Fibroblast of skin of left biceps (primary cell): ENCODE data around the gene GALNT11.
"Not testable (repeated sequence)": the region's sequence is repeated elsewhere in the genome, so short reads cannot be mapped to it uniquely, and the experiment has no call there.

Experiments used
- DNase-seq, 2 experiments: peaks; one replicate each; pipeline ENCODE4 v3.0.0-alpha.2; 2013; ENCODE audit warnings: low read depth in 2 of 2

Gene GALNT11

GRCh38 chr7:152027491-152028365 lies 2.3 kb downstream of the GALNT11 start:
- DNase-seq, result not testable (repeated sequence)

GRCh38 chr7:152030059-152030458 lies 4.6 kb downstream of the GALNT11 start:
- DNase-seq, result not testable (repeated sequence)

- DNase-seq, result not testable (repeated sequence)
These were observed 5.2 kb downstream of the GALNT11 start for GRCh38 chr7:152030639-152031038.

DNA sequence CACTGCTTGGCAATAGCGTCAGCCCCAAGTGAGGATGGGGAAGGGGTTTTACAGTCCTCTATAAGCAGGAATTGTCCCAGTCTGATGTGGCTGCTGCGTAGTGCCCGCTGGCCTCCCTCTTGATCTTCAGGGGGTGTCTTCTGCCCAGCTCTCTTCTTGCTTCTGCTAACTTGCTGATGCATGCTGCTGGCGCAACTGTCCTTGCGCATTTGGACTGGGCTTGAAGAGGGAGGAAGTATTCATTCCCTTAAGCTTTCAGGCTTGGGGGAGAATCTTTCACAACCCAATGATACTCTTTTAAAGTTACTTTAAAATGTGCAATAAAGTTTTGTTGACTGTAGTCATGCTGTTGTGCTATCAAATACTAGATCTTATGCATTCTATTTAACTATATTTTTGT lies 10.3 kb downstream of the GALNT11 start:
- no peak for DNase-seq

- DNase-seq, result not testable (repeated sequence)
These were observed 12.9 kb downstream of the GALNT11 start for GRCh38 chr7:152038410-152038809.

DNA sequence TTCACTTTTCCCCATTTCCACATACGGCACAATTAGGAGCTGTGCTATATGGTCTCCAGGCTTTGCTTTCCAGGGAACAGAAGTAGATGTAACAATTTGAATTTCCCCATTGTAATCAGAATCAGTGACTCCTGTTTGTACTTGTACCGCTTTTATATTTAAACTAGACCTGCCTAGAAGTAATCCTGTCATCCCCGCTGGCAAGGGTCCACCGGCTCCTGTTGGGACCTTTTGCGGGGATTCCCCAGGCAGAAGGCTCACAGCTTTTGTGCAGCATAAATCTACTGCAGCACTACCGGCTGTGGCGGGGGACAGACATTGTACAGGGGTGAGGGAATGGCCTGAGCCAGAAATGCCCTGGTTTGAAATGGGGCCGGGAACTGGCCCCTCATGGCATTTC lies 17.6 kb downstream of the GALNT11 start:
- not testable (repeated sequence) for DNase-seq

DNA sequence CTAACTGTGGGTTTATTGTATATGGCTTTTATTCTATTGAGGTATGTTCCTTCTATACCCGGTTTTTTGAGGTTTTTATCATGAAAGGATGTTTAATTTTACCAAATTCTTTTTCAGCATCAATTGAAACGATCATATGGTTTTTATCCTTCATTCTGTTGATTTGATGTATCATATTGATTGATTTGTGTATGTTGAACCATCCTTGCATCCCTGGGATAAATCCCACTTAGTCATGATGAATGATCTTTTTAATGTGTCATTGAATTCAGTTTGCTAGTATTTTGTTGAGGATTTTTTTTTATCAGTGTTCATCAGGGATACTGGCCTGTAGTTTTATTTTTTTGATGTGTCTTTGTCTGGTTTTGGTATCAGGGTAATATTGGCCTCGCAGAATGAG lies 19.4 kb downstream of the GALNT11 start:
- DNase-seq, result not testable (repeated sequence)

GRCh38 chr7:152046531-152046930 lies 21.1 kb downstream of the GALNT11 start:
- no peak for DNase-seq

GRCh38 chr7:152048051-152048450 lies 22.6 kb downstream of the GALNT11 start:
- DNase-seq, result no peak

GRCh38 chr7:152050547-152050971 lies 25.1 kb downstream of the GALNT11 start:
- peak; percentile 8 to 9 for DNase-seq

DNA sequence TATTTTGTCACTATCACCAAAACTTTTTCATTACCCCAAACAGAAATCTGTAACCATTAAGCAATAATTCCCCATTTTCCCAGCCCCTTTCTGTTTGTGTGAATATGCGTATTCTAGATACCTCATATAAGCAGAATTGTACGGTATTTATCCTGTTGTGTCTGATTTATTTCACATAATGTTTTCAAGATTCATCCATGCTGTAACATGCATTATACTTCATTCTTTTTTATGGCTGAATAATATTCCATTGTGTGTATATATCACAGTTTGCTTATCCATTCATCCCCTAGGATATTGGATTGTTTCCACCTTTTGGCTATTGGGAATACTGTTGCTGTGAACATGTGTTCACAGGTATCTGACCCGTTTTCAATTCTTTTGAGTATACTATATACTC lies 26.5 kb downstream of the GALNT11 start:
- DNase-seq, result no peak

DNA sequence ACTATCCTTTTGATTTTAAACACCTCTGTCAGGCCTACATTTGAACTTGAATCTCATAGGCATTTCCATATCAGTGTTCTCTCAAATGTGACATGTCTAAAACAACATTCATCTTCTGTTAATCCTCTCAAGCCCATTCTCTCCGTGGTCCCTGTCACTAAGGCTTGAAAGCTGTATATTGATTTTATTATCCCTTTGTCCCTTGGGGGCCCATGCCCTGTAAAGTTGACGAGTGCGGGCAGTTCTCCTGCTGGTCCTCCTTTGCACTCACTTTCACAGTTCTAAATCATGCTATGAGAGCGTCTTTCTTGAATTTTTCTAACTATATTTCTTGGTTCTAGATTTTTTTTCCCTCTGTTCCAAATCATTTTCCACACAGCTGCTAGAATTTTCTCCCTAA lies 27.3 kb downstream of the GALNT11 start:
- DNase-seq, result no peak

DNA sequence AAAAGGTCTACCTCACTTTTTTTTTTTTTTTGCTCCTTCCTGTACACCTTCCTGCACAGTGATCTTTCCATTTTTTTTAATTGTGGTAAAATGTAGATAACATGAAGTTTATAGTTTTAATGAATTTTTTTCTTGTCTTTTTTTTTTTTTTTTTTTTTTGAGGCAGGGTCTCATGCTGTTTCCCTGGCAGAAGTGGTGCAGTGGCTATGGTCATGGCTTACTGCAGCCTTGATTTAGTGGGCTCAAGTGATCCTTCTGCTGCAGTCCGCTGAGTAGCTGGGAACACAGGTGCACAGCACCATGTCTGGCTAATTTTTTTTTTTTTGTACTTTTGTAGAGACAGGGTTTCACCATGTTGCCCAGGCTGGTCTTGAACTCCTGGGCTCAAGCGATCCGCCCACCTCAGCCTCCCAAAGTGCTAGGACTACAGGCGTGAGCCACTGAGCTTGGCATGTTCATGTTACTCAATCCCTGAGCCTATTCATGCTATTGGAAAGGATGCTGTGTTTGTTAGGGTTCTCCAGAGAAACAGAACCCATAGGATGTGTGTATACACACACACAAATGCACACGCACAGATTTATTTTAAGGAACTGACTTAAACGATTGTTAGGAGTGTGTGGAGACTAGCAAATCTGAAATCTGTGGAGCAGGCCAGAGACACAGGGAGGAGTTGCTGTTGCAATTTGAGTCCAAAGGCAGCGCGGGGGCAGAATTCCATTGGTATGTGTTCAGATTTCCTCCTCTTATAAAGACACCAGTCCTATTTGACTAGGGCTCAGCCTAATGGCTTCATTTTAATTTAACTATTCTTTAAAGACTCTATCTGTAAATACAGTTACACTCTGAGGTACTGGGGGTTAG lies 29.1 kb downstream of the GALNT11 start:
- DNase-seq, result peak; percentile 36 to 39

DNA sequence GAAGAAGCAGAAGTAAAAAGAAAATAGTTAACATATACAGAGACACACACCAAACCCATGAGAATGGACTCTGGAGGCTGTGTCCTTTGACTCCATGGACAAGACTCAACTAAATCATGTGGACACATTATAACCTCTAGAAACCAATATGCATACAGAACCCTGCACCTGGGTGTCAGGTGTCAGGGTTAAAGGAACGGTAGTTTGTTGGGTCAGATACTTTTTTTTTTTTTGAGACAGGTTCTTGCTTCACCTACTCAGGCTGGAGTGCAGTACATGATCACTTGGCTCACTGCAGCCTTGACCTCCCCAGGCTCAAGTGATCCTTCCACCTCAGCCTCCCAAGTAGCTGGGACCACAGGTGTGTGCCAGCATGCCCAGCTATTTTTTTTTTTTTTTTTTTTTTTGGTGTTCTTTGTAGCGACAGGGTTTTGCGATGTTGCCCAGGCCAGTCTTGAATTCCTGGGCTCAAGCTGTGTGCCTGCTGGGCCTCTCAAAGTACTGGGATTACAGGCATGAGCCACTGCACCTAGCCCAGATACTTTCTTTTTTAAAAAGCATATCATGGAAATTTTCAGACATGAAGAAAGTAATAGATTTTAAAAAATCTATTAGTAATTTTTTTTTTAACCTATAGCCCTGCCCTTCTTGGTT lies 31.3 kb downstream of the GALNT11 start:
- no peak for DNase-seq

GRCh38 chr7:152059311-152059710 lies 33.8 kb downstream of the GALNT11 start:
- DNase-seq, result no peak

DNA sequence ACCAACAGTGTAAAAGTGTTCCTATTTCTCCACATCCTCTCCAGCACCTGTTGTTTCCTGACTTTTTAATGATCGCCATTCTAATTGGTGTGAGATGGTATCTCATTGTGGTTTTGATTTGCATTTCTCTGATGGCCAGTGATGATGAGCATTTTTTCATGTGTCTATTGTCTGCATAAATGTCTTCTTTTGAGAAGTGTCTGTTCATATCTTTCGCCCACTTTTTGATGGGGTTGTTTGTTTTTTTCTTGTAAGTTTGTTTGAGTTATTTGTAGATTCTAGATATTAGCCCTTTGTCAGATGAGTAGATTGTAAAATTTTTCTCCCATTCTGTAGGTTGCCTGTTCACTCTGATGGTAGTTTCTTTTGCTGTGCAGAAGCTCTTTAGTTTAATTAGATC lies 35.6 kb downstream of the GALNT11 start:
- DNase-seq, result not testable (repeated sequence)

DNA sequence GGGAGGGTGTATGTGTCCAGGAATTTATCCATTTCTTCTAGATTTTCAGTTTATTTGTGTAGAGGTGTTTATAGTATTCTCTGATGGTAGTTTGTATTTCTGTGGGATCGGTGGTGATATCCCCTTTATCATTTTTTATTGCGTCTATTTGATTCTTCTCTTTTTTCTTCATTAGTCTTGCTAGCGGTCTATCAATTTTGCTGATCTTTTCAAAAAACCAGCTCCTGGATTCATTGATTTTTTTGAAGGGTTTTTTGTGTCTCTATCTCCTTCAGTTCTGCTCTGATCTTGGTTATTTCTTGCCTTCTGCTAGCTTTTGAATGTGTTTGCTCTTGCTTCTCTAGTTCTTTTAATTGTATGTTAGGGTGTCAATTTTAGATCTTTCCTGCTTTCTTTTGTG lies 37.7 kb downstream of the GALNT11 start:
- DNase-seq, result not testable (repeated sequence)

DNA sequence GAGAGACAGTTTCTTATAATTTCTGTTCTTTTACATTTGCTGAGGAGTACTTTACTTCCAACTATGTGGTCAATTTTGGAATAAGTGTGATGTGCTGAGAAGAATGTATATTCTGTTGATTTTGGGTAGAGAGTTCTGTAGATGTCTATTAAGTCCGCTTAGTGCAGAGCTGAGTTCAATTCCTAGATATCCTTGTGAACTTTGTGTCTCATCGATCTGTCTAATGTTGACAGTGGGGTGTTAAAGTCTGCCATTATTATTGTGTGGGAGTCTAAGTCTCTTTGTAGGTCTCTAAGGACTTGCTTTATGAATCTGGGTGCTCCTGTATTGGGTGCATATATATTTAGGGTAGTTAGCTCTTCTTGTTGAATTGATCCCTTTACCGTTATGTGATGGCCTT lies 38.3 kb downstream of the GALNT11 start:
- not testable (repeated sequence) for DNase-seq

GRCh38 chr7:152065800-152066344 lies 40.4 kb downstream of the GALNT11 start:
- not testable (repeated sequence) for DNase-seq

GRCh38 chr7:152072421-152072820 lies 46.9 kb downstream of the GALNT11 start:
- no peak for DNase-seq

- no peak for DNase-seq
These were observed 47.9 kb downstream of the GALNT11 start for GRCh38 chr7:152073352-152073751.

- DNase-seq, result no peak
These were observed 49.2 kb downstream of the GALNT11 start for GRCh38 chr7:152074673-152075072.
